GM23248 (cell line): ENCODE measurements around the gene ERG. TPM values are rescaled to one million over a fixed set of nuclear protein-coding genes. Genes with fewer than 3 reads are reported as not detected.

Source experiments
- DNase-seq: peaks from one replicate; pipeline ENCODE4 v3.0.0-alpha.2; 2015
- H2AFZ ChIP-seq: fragments of 200-600 bp; sonication (generic); 2 replicates; pipeline ENCODE4 v1.6.1; 2016; ENCODE audit warnings: antibody characterized with exemption
- H3F3A ChIP-seq: fragments of 200-600 bp; sonication (generic); 2 replicates; pipeline ENCODE4 v1.6.1; 2016; ENCODE audit warnings: mild to moderate bottlenecking, antibody characterized with exemption, mixed run types; ENCODE audit not compliant: insufficient read depth
- H3K27ac ChIP-seq: fragments of 200-600 bp; sonication (generic); 2 replicates; pipeline ENCODE4 v1.5.1; 2016; ENCODE audit warnings: mild to moderate bottlenecking
- H3K27me3 ChIP-seq: fragments of 200-600 bp; sonication (generic); replicated peaks from 2 replicates; pipeline ENCODE4 v1.6.1; 2016; ENCODE audit warnings: mild to moderate bottlenecking; ENCODE audit not compliant: insufficient read depth
- H3K36me3 ChIP-seq: fragments of 200-600 bp; sonication (generic); 2 replicates; pipeline ENCODE4 v1.6.1; 2016; ENCODE audit warnings: low read depth, mild to moderate bottlenecking
- H3K4me1 ChIP-seq: fragments of 200-600 bp; sonication (generic); 2 replicates; pipeline ENCODE4 v1.6.1; 2016; ENCODE audit warnings: mild to moderate bottlenecking; ENCODE audit not compliant: insufficient read depth
- H3K4me2 ChIP-seq: fragments of 200-600 bp; sonication (generic); one replicate; pipeline ENCODE4 v1.6.1; 2016; ENCODE audit warnings: mild to moderate bottlenecking; ENCODE audit not compliant: unreplicated experiment
- H3K4me3 ChIP-seq: fragments of 200-600 bp; sonication (generic); 2 replicates; pipeline ENCODE4 v1.5.1; 2016; ENCODE audit warnings: mild to moderate bottlenecking
- H3K79me2 ChIP-seq: fragments of 200-600 bp; sonication (generic); 2 replicates; pipeline ENCODE4 v1.6.1; 2016; ENCODE audit warnings: mild to moderate bottlenecking; ENCODE audit not compliant: insufficient read depth
- H3K9ac ChIP-seq: fragments of 200-600 bp; sonication (generic); 2 replicates; pipeline ENCODE4 v1.6.1; 2016; ENCODE audit warnings: mild to moderate bottlenecking
- H3K9me2 ChIP-seq: fragments of 200-600 bp; sonication (generic); 2 replicates; pipeline ENCODE4 v1.6.1; 2016; ENCODE audit warnings: mixed run types, mild to moderate bottlenecking, moderate library complexity; ENCODE audit not compliant: insufficient read depth
- H3K9me3 ChIP-seq: fragments of 200-600 bp; sonication (generic); one replicate; pipeline ENCODE4 v1.6.1; 2017; ENCODE audit warnings: low read depth
- H4K20me1 ChIP-seq: fragments of 200-600 bp; sonication (generic); 2 replicates; pipeline ENCODE4 v1.6.0; 2016; ENCODE audit not compliant: insufficient read depth
- EZH2 ChIP-seq: fragments of 200-600 bp; sonication (generic); IDR thresholded peaks from 2 replicates; pipeline ENCODE4 v1.6.1; 2018; ENCODE audit warnings: antibody characterized with exemption, mild to moderate bottlenecking; ENCODE audit not compliant: insufficient read depth, poor library complexity, severe bottlenecking
- EZH2phosphoT487 ChIP-seq: fragments of 200-600 bp; sonication (generic); IDR thresholded peaks from 2 replicates; pipeline ENCODE4 v1.6.1; 2018; ENCODE audit warnings: antibody characterized with exemption, moderate library complexity, mild to moderate bottlenecking, low read depth; ENCODE audit not compliant: insufficient read depth
- WGBS, 2 experiments: methylation state at CpG; one replicate each; pipeline ENCODE4 v1.1.6; 2015 to 2017; ENCODE audit warnings: low lambda C conversion rate in 2 of 2, low coverage in 1 of 2; ENCODE audit errors: missing lambda C conversion rate in 2 of 2; 5-methylcytosine and 5-hydroxymethylcytosine counted together
- in situ Hi-C: fragments of 300-500 bp; cut with MboI; formaldehyde crosslinking; loops from 2 replicates; pipeline ENCODE4 v1.15.0; 2020
- polyA plus RNA-seq: library from polyadenylated mRNA; unstranded; fragments of >200 nt; fragmentation: Nextera tagmentation; extraction: Ambion mirVana; gene quantifications from 2 replicates; pipeline ENCODE4 v1.2.1, GENCODE V29; 2016
- total RNA-seq: library from RNA; depleted of rRNA; stranded (reverse); fragments of >200 nt; shearing (Covaris generic); gene quantifications from 2 replicates; pipeline ENCODE4 v1.2.3, GENCODE V29; 2014

ERG gene
- total and polyA plus RNA-seq, 2 experiments from 2014 or later, result 0.76 to 1.3 TPM

DNA sequence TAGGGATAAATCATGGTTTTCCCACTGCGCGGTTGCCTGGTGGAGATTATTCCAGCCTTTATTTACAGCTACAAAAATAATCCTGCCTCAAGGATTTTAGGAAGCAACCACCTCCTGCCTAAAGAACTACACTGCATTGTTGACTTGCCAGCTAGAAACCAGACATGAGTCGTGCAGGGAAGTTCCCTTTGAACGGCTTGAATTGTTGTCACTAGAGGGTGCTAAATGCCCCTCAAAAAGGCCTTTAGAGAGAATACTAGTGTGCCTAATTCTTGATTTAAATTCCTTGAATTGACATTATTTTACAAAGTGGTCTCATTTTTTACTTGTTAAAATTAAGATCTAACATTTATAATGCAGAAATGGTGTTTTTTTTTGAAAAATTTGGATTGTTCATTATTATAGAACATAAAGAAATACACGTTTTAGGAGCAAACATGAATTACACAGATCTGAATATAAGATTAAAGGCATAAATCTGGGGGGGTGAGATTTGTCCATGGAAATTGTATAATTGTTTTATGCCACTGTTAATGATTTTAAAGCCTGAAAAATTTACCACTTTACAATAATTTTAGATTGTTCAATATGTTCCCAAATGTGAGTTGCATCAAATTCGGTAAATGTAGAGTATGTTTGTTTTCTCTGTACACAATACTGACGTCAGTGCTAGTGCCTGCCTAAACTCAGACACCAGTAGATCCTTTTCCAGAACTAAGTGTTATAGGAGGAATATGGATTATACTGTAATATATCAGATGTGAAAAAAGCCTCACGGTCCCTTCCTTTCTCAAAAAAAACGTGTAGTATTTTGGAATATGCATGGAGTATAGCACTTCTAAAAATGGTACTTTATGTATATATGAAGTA is 7.6 kb upstream of the ERG start:
- H3K27ac ChIP-seq, result no peak overlapping the region

GRCh38 chr21:38504066-38504465 is 5.8 kb upstream of the ERG start:
- H3K4me2 ChIP-seq, result no peak overlapping the region
- no peaks in the 10 kb centered on the region for H3K79me2 ChIP-seq
- H3K9me3 ChIP-seq, result no peaks in the 10 kb centered on the region
- no peak overlapping the region for H3K27ac ChIP-seq
- whole genome bisulfite sequencing, 2 experiments, result 78 to 84% methylated on average over 2 of the region's 2 CpGs
- 0 out of 2 replicates have a peak, but pooled peaks cover 3% of the 10 kb centered on the region for H3K27me3 ChIP-seq
- TF ChIP-seq EZH2phosphoT487 (no peak), EZH2 (no peak)
- in situ Hi-C loops, result loop anchor here (10.0 kb wide), 2 partner anchors 211 to 631 kb away; no protein-coding TSS in a partner anchor
- H3K9me2 ChIP-seq, result no peaks in the 10 kb centered on the region
- DNase-seq, result no peak
- H2AFZ ChIP-seq, result no peak overlapping the region
- H3K9ac ChIP-seq, result no peak overlapping the region
- no peaks in the 10 kb centered on the region for H3K36me3 ChIP-seq
- H3F3A ChIP-seq, result no peaks in the 10 kb centered on the region
- H4K20me1 ChIP-seq, result no peaks in the 10 kb centered on the region
- no peak overlapping the region for H3K4me3 ChIP-seq
- H3K4me1 ChIP-seq, result peaks cover 7% of the 10 kb centered on the region; the same call in 1 of the 2 replicates

More for the DNA sequence above, 7.6 kb upstream of the ERG start:
- TF ChIP-seq EZH2phosphoT487 (no peak), EZH2 (no peak)
- no peaks in the 10 kb centered on the region for H3K9me3 ChIP-seq
- H3F3A ChIP-seq, result no peaks in the 10 kb centered on the region
- no peak overlapping the region for H2AFZ ChIP-seq
- 0 out of 2 replicates have a peak, but pooled peaks cover 3% of the 10 kb centered on the region for H3K27me3 ChIP-seq
- 60 to 61% methylated on average over 9 of the region's 9 CpGs for WGBS, 2 experiments
- H3K4me3 ChIP-seq, result no peak overlapping the region
- no peaks in the 10 kb centered on the region for H3K79me2 ChIP-seq
- no peaks in the 10 kb centered on the region for H3K36me3 ChIP-seq
- peaks cover 7% of the 10 kb centered on the region; the same call in 1 of the 2 replicates for H3K4me1 ChIP-seq
- H3K4me2 ChIP-seq, result no peak overlapping the region
- H3K9me2 ChIP-seq, result no peaks in the 10 kb centered on the region
- no peaks in the 10 kb centered on the region for H4K20me1 ChIP-seq
- no peak overlapping the region for H3K9ac ChIP-seq
- in situ Hi-C loops, result loop anchor here (10.0 kb wide), 2 partner anchors 209 to 629 kb away; no protein-coding TSS in a partner anchor
- peak; percentile 84 for DNase-seq

GRCh38 chr21:38503583-38503982 is 5.3 kb upstream of the ERG start:
- H3F3A ChIP-seq, result no peaks in the 10 kb centered on the region
- H3K27me3 ChIP-seq, result no peaks in the 10 kb centered on the region
- 63 to 73% methylated on average over 10 of the region's 10 CpGs for WGBS, 2 experiments
- no peak overlapping the region for H3K9ac ChIP-seq
- H3K36me3 ChIP-seq, result no peaks in the 10 kb centered on the region
- H4K20me1 ChIP-seq, result no peaks in the 10 kb centered on the region
- no peaks in the 10 kb centered on the region for H3K79me2 ChIP-seq
- H3K27ac ChIP-seq, result no peak overlapping the region
- peak overlapping the region; percentile 26 for H3K4me2 ChIP-seq
- H3K4me3 ChIP-seq, result no peak overlapping the region
- H3K4me1 ChIP-seq, result peaks cover 7% of the 10 kb centered on the region; the same call in 1 of the 2 replicates
- in situ Hi-C loops, result loop anchor here (10.0 kb wide), 2 partner anchors 211 to 631 kb away; no protein-coding TSS in a partner anchor
- TF ChIP-seq EZH2phosphoT487, result no peak
- no peak for TF ChIP-seq EZH2
- no peaks in the 10 kb centered on the region for H3K9me2 ChIP-seq
- H2AFZ ChIP-seq, result no peak overlapping the region
- DNase-seq, result peak; percentile 49
- no peaks in the 10 kb centered on the region for H3K9me3 ChIP-seq

GRCh38 chr21:38500073-38500472 is 1.8 kb upstream of the ERG start:
- in situ Hi-C loops, result loop anchor here (10.0 kb wide), 2 partner anchors 215 to 635 kb away; no protein-coding TSS in a partner anchor
- H3K9me2 ChIP-seq, result no peaks in the 10 kb centered on the region
- no peak overlapping the region for H2AFZ ChIP-seq
- H4K20me1 ChIP-seq, result no peaks in the 10 kb centered on the region
- 94 to 95% methylated on average over 6 of the region's 6 CpGs for WGBS, 2 experiments
- no peak overlapping the region for H3K4me3 ChIP-seq
- DNase-seq, result no peak
- H3K36me3 ChIP-seq, result no peaks in the 10 kb centered on the region
- no peak overlapping the region for H3K9ac ChIP-seq
- H3K4me2 ChIP-seq, result no peak overlapping the region
- peaks cover 7% of the 10 kb centered on the region; the same call in 1 of the 2 replicates for H3K4me1 ChIP-seq
- no peaks in the 10 kb centered on the region for H3K27me3 ChIP-seq
- H3F3A ChIP-seq, result no peaks in the 10 kb centered on the region
- H3K79me2 ChIP-seq, result no peaks in the 10 kb centered on the region
- TF ChIP-seq EZH2, result no peak
- TF ChIP-seq EZH2phosphoT487, result no peak
- H3K9me3 ChIP-seq, result no peaks in the 10 kb centered on the region
- no peak overlapping the region for H3K27ac ChIP-seq
